BLaER1 (cell line): ENCODE data around the gene LNX1.

Experiments
- H3K27ac ChIP-seq: shearing (Covaris generic); formaldehyde crosslinking; 2 replicates; pipeline ENCODE4 v1.8.1; 2022
- H3K27me3 ChIP-seq: shearing (Covaris generic); formaldehyde crosslinking; 2 replicates; pipeline ENCODE4 v1.8.1; 2022
- H3K36me3 ChIP-seq: shearing (Covaris generic); formaldehyde crosslinking; 2 replicates; pipeline ENCODE4 v1.8.1; 2022
- H3K4me1 ChIP-seq: shearing (Covaris generic); formaldehyde crosslinking; 2 replicates; pipeline ENCODE4 v1.8.1; 2022
- H3K4me2 ChIP-seq: shearing (Covaris generic); formaldehyde crosslinking; 2 replicates; pipeline ENCODE4 v1.8.1; 2022
- H3K4me3 ChIP-seq: shearing (Covaris generic); formaldehyde crosslinking; 2 replicates; pipeline ENCODE4 v1.8.1; 2022
- H3K9ac ChIP-seq: shearing (Covaris generic); formaldehyde crosslinking; 2 replicates; pipeline ENCODE4 v1.8.1; 2022
- H3K9me3 ChIP-seq: shearing (Covaris generic); formaldehyde crosslinking; 2 replicates; pipeline ENCODE4 v1.8.1; 2022
- H4K20me1 ChIP-seq: shearing (Covaris generic); formaldehyde crosslinking; 2 replicates; pipeline ENCODE4 v1.8.1; 2022
- Cebpa-rat ChIP-seq: shearing (Covaris generic); IDR thresholded peaks from 2 replicates; pipeline ENCODE4 v1.8.1; 2022

Gene LNX1

GRCh38 chr4:53545942-53546581 is 45.2 kb downstream of the LNX1 start:
- Histone ChIP-seq H3K9ac (no peak overlapping the region), H3K9me3 (no peaks in the 10 kb centered on the region), H3K4me1 (no peaks in the 10 kb centered on the region), H4K20me1 (no peaks in the 10 kb centered on the region), H3K4me2 (no peak overlapping the region), H3K27ac (no peak overlapping the region), H3K36me3 (no peaks in the 10 kb centered on the region), H3K27me3 (no peaks in the 10 kb centered on the region), H3K4me3 (no peak overlapping the region)
- TF ChIP-seq Cebpa-rat = no peak

GRCh38 chr4:53545273-53545672 is 46.0 kb downstream of the LNX1 start:
- Histone ChIP-seq H4K20me1 (no peaks in the 10 kb centered on the region), H3K27me3 (no peaks in the 10 kb centered on the region), H3K4me3 (no peak overlapping the region), H3K4me1 (no peaks in the 10 kb centered on the region), H3K27ac (no peak overlapping the region), H3K4me2 (no peak overlapping the region), H3K36me3 (no peaks in the 10 kb centered on the region), H3K9me3 (no peaks in the 10 kb centered on the region), H3K9ac (no peak overlapping the region)
- no peak for TF ChIP-seq Cebpa-rat

GRCh38 chr4:53543561-53543960 is 47.7 kb downstream of the LNX1 start:
- TF ChIP-seq Cebpa-rat = no peak
- H3K4me3 ChIP-seq = no peak overlapping the region
- H3K27me3 ChIP-seq = no peaks in the 10 kb centered on the region
- no peak overlapping the region for H3K4me2 ChIP-seq
- H3K9me3 ChIP-seq = no peaks in the 10 kb centered on the region
- H3K36me3 ChIP-seq = no peaks in the 10 kb centered on the region
- no peak overlapping the region for H3K9ac ChIP-seq
- no peaks in the 10 kb centered on the region for H4K20me1 ChIP-seq
- H3K27ac ChIP-seq = no peak overlapping the region
- no peaks in the 10 kb centered on the region for H3K4me1 ChIP-seq

GRCh38 chr4:53541577-53542206 is 49.6 kb downstream of the LNX1 start:
- no peak overlapping the region for H3K4me3 ChIP-seq

GRCh38 chr4:53538756-53539155 is 52.5 kb downstream of the LNX1 start:
- no peak for TF ChIP-seq Cebpa-rat
- Histone ChIP-seq H4K20me1 (no peaks in the 10 kb centered on the region), H3K36me3 (no peaks in the 10 kb centered on the region), H3K27me3 (no peaks in the 10 kb centered on the region), H3K27ac (no peak overlapping the region), H3K4me1 (no peaks in the 10 kb centered on the region), H3K4me2 (no peak overlapping the region), H3K4me3 (no peak overlapping the region), H3K9ac (no peak overlapping the region), H3K9me3 (no peaks in the 10 kb centered on the region)

More at GRCh38 chr4:53541577-53542206, 49.6 kb downstream of the LNX1 start:
- Histone ChIP-seq H3K27me3 (no peaks in the 10 kb centered on the region), H4K20me1 (no peaks in the 10 kb centered on the region), H3K36me3 (no peaks in the 10 kb centered on the region), H3K27ac (no peak overlapping the region), H3K9me3 (no peaks in the 10 kb centered on the region), H3K4me2 (no peak overlapping the region), H3K4me1 (no peaks in the 10 kb centered on the region), H3K9ac (no peak overlapping the region)
- no peak for TF ChIP-seq Cebpa-rat

GRCh38 chr4:53537606-53538005 is 53.7 kb downstream of the LNX1 start:
- Histone ChIP-seq H3K27ac (no peak overlapping the region), H3K9me3 (no peaks in the 10 kb centered on the region), H3K4me2 (no peak overlapping the region), H4K20me1 (no peaks in the 10 kb centered on the region), H3K36me3 (no peaks in the 10 kb centered on the region), H3K4me1 (no peaks in the 10 kb centered on the region), H3K9ac (no peak overlapping the region), H3K4me3 (no peak overlapping the region), H3K27me3 (no peaks in the 10 kb centered on the region)
- TF ChIP-seq Cebpa-rat = no peak

- no peak overlapping the region for H3K4me3 ChIP-seq
- H3K9ac ChIP-seq = no peak overlapping the region
- no peak overlapping the region for H3K27ac ChIP-seq
- no peaks in the 10 kb centered on the region for H3K36me3 ChIP-seq
- no peaks in the 10 kb centered on the region for H3K4me1 ChIP-seq
- H3K27me3 ChIP-seq = no peaks in the 10 kb centered on the region
- H3K4me2 ChIP-seq = no peak overlapping the region
- H3K9me3 ChIP-seq = no peaks in the 10 kb centered on the region
- no peak for TF ChIP-seq Cebpa-rat
- no peaks in the 10 kb centered on the region for H4K20me1 ChIP-seq
Measured at GRCh38 chr4:53536328-53536727, 55.0 kb downstream of the LNX1 start.

- no peaks in the 10 kb centered on the region for H3K36me3 ChIP-seq
- no peak for TF ChIP-seq Cebpa-rat
- no peak overlapping the region for H3K4me3 ChIP-seq
- no peaks in the 10 kb centered on the region for H4K20me1 ChIP-seq
- no peak overlapping the region for H3K9ac ChIP-seq
- H3K4me2 ChIP-seq = no peak overlapping the region
- no peaks in the 10 kb centered on the region for H3K4me1 ChIP-seq
- H3K27me3 ChIP-seq = no peaks in the 10 kb centered on the region
- H3K27ac ChIP-seq = no peak overlapping the region
- no peaks in the 10 kb centered on the region for H3K9me3 ChIP-seq
Measured at GRCh38 chr4:53535567-53535966, 55.7 kb downstream of the LNX1 start.

- H3K9me3 ChIP-seq = no peaks in the 10 kb centered on the region
Measured at GRCh38 chr4:53534684-53535083, 56.6 kb downstream of the LNX1 start.

GRCh38 chr4:53532521-53532920 is 58.8 kb downstream of the LNX1 start:
- Histone ChIP-seq H3K27me3 (no peaks in the 10 kb centered on the region), H3K9me3 (no peaks in the 10 kb centered on the region), H3K4me1 (no peaks in the 10 kb centered on the region), H3K27ac (no peak overlapping the region), H4K20me1 (no peaks in the 10 kb centered on the region), H3K9ac (no peak overlapping the region), H3K4me2 (no peak overlapping the region), H3K36me3 (no peaks in the 10 kb centered on the region), H3K4me3 (no peak overlapping the region)
- TF ChIP-seq Cebpa-rat = no peak

More at GRCh38 chr4:53534684-53535083, 56.6 kb downstream of the LNX1 start:
- Histone ChIP-seq H3K4me1 (no peaks in the 10 kb centered on the region), H3K4me2 (no peak overlapping the region), H3K27ac (no peak overlapping the region), H3K36me3 (no peaks in the 10 kb centered on the region), H3K9ac (no peak overlapping the region), H4K20me1 (no peaks in the 10 kb centered on the region), H3K27me3 (no peaks in the 10 kb centered on the region), H3K4me3 (no peak overlapping the region)
- TF ChIP-seq Cebpa-rat = no peak
